ENCODE data around the gene SMIM23.
"Not testable (repeated sequence)": the region's sequence is repeated elsewhere in the genome, so short reads cannot be mapped to it uniquely, and the experiment has no call there.

Gene SMIM23

GRCh38 chr5:171757853-171758535 lies 27.6 kb upstream of the SMIM23 start:
- DNase-seq (ENCODE audit: insufficient read length, low spot score) (peak; percentile 64), FAIRE-seq (peak; percentile 99)
- no peak for TF ChIP-seq POLR2A (IDR thresholded peaks at IDR 0.05; ENCODE audit: low read depth, low read length)

- no peak for TF ChIP-seq POLR2A (IDR thresholded peaks at IDR 0.05; ENCODE audit: low read depth, low read length)
- no peak for FAIRE-seq
- no peak for DNase-seq (ENCODE audit: insufficient read length, low spot score)
Measured at GRCh38 chr5:171759777-171760176, 25.8 kb upstream of the SMIM23 start.

GRCh38 chr5:171762021-171762608 lies 23.5 kb upstream of the SMIM23 start:
- TF ChIP-seq POLR2A (IDR thresholded peaks at IDR 0.05; ENCODE audit: low read depth, low read length): no peak

GRCh38 chr5:171762903-171763302 lies 22.7 kb upstream of the SMIM23 start:
- no peak for FAIRE-seq
- TF ChIP-seq POLR2A (IDR thresholded peaks at IDR 0.05; ENCODE audit: low read depth, low read length): no peak
- DNase-seq (ENCODE audit: insufficient read length, low spot score): no peak

More at GRCh38 chr5:171762021-171762608, 23.5 kb upstream of the SMIM23 start:
- FAIRE-seq: no peak
- no peak for DNase-seq (ENCODE audit: insufficient read length, low spot score)

GRCh38 chr5:171764265-171764664 lies 21.4 kb upstream of the SMIM23 start:
- no peak for FAIRE-seq
- TF ChIP-seq POLR2A (IDR thresholded peaks at IDR 0.05; ENCODE audit: low read depth, low read length): no peak
- no peak for DNase-seq (ENCODE audit: insufficient read length, low spot score)

GRCh38 chr5:171766875-171767274 lies 18.7 kb upstream of the SMIM23 start:
- TF ChIP-seq POLR2A (IDR thresholded peaks at IDR 0.05; ENCODE audit: low read depth, low read length): no peak
- FAIRE-seq: no peak
- DNase-seq (ENCODE audit: insufficient read length, low spot score): no peak

- TF ChIP-seq POLR2A (IDR thresholded peaks at IDR 0.05; ENCODE audit: low read depth, low read length): no peak
- no peak for DNase-seq (ENCODE audit: insufficient read length, low spot score)
- no peak for FAIRE-seq
Measured at GRCh38 chr5:171770153-171770552, 15.5 kb upstream of the SMIM23 start.

GRCh38 chr5:171771856-171772255 lies 13.8 kb upstream of the SMIM23 start:
- no peak for DNase-seq (ENCODE audit: insufficient read length, low spot score)
- TF ChIP-seq POLR2A (IDR thresholded peaks at IDR 0.05; ENCODE audit: low read depth, low read length): no peak
- FAIRE-seq: no peak

- DNase-seq (ENCODE audit: insufficient read length, low spot score): no peak
- no peak for FAIRE-seq
- TF ChIP-seq POLR2A (IDR thresholded peaks at IDR 0.05; ENCODE audit: low read depth, low read length): no peak
Measured at GRCh38 chr5:171773106-171773505, 12.5 kb upstream of the SMIM23 start.

- DNase-seq (ENCODE audit: insufficient read length, low spot score): no peak
- no peak for FAIRE-seq
- no peak for TF ChIP-seq POLR2A (IDR thresholded peaks at IDR 0.05; ENCODE audit: low read depth, low read length)
Measured at GRCh38 chr5:171774418-171774817, 11.2 kb upstream of the SMIM23 start.

GRCh38 chr5:171776213-171776612 lies 9.4 kb upstream of the SMIM23 start:
- FAIRE-seq: no peak
- no peak for DNase-seq (ENCODE audit: insufficient read length, low spot score)
- TF ChIP-seq POLR2A (IDR thresholded peaks at IDR 0.05; ENCODE audit: low read depth, low read length): no peak

- FAIRE-seq: no peak
- TF ChIP-seq POLR2A (IDR thresholded peaks at IDR 0.05; ENCODE audit: low read depth, low read length): no peak
- DNase-seq (ENCODE audit: insufficient read length, low spot score): no peak
Measured at GRCh38 chr5:171776770-171777759, 8.6 kb upstream of the SMIM23 start.

- not testable (repeated sequence) for FAIRE-seq; DNase-seq (ENCODE audit: insufficient read length, low spot score)
Measured at GRCh38 chr5:171781744-171782143, 3.9 kb upstream of the SMIM23 start.

GRCh38 chr5:171782332-171782966 lies 3.2 kb upstream of the SMIM23 start:
- DNase-seq (ENCODE audit: insufficient read length, low spot score) (no peak), FAIRE-seq (no peak)
- TF ChIP-seq POLR2A (IDR thresholded peaks at IDR 0.05; ENCODE audit: low read depth, low read length): no peak

All from H54 (cell line).